T-cell (primary cell): ENCODE data around the gene SPTA1. TPM values are rescaled to one million over a fixed set of nuclear protein-coding genes. Genes with fewer than 3 reads are reported as not detected.

Experiments used
- ATAC-seq, 4 experiments: fragments of 200-7000 bp in 3 of 4; fragments of 150-1000 bp in 1 of 4; cut with Tn5 transposase; replicated peaks in 1 of 4; 1 replicate in 3 of 4; 2 replicates in 1 of 4; pipeline ENCODE4 v1.10.0; 2021; ENCODE audit warnings: moderate library complexity in 3 of 4, mild to moderate bottlenecking in 2 of 4, moderate number of reproducible peaks in 1 of 4
- CTCF ChIA-PET, 2 donors: fragments of 300-600 bp; sonication (Branson Sonifier 250); formaldehyde crosslinking; loops; one replicate each; lab custom pipeline; 2022; ENCODE audit warnings: antibody characterized with exemption in 2 of 2; lab: Charles Lee
- POLR2A ChIA-PET, 2 donors: fragments of 300-600 bp; sonication (Branson Sonifier 250); formaldehyde crosslinking; loops; one replicate each; lab custom pipeline; 2022; ENCODE audit warnings: antibody characterized with exemption in 2 of 2; lab: Charles Lee
- DNase-seq, 35 experiments: peaks; one replicate each; pipeline versions ENCODE4 v3.0.0 to v3.0.0-alpha.2; 2013 to 2023
- H3K27ac ChIP-seq: one replicate; pipeline ENCODE4 v1.5.1; 2013; ENCODE audit warnings: low read length
- H3K27me3 ChIP-seq, 2 experiments: replicated peaks in 1 of 2; 1 replicate in 1 of 2; 2 replicates in 1 of 2; pipeline versions ENCODE4 v1.6.1 to v1.7.0; 2013; ENCODE audit warnings: low read length in 1 of 2, mixed read lengths in 1 of 2; ENCODE audit not compliant: control insufficient read depth in 2 of 2, insufficient read depth in 2 of 2; ENCODE audit errors: extremely low read depth in 1 of 2
- H3K36me3 ChIP-seq, 2 donors: 1 replicate in 1 of 2; 2 replicates in 1 of 2; pipeline versions ENCODE4 v1.6.1 to v1.7.0; 2013; ENCODE audit warnings: low read length in 1 of 2; ENCODE audit not compliant: control insufficient read depth in 2 of 2, insufficient read depth in 1 of 2; ENCODE audit errors: extremely low read depth in 1 of 2
- H3K4me1 ChIP-seq, 2 experiments: 1 replicate in 1 of 2; 2 replicates in 1 of 2; pipeline versions ENCODE4 v1.6.1 to v1.7.0; 2013; ENCODE audit warnings: low read length in 2 of 2, mixed read lengths in 1 of 2; ENCODE audit not compliant: insufficient read depth in 2 of 2, control insufficient read depth in 1 of 2; ENCODE audit errors: extremely low read depth in 1 of 2
- H3K4me3 ChIP-seq, 2 donors: 1 replicate in 1 of 2; 2 replicates in 1 of 2; pipeline versions ENCODE4 v1.5.1 to v1.7.0; 2013; ENCODE audit warnings: mild to moderate bottlenecking in 2 of 2, low read length in 1 of 2, moderate library complexity in 1 of 2; ENCODE audit not compliant: control insufficient read depth in 1 of 2; ENCODE audit errors: extremely low read depth in 1 of 2
- H3K9me3 ChIP-seq: 2 replicates; pipeline ENCODE4 v1.7.0; 2013
- H3K27ac Mint-ChIP-seq, 2 donors: one replicate each; pipeline ENCODE4 v1.8.0; 2020 to 2021; ENCODE audit warnings: mild to moderate bottlenecking in 2 of 2, mixed read lengths in 2 of 2
- H3K27me3 Mint-ChIP-seq, 2 donors: one replicate each; pipeline ENCODE4 v1.8.0; 2021 to 2022; ENCODE audit warnings: mixed read lengths in 2 of 2
- H3K36me3 Mint-ChIP-seq: one replicate; pipeline ENCODE4 v1.8.0; 2021; ENCODE audit warnings: mixed read lengths
- H3K4me1 Mint-ChIP-seq, 3 donors: one replicate each; pipeline ENCODE4 v1.8.0; 2020 to 2022; ENCODE audit warnings: mixed read lengths in 3 of 3, mild to moderate bottlenecking in 1 of 3
- H3K4me3 Mint-ChIP-seq, 3 donors: one replicate each; pipeline ENCODE4 v1.8.0; 2020 to 2022; ENCODE audit warnings: mild to moderate bottlenecking in 3 of 3, mixed read lengths in 3 of 3, moderate library complexity in 3 of 3
- H3K9me3 Mint-ChIP-seq, 3 donors: one replicate each; pipeline ENCODE4 v1.8.0; 2020 to 2022; ENCODE audit warnings: mixed read lengths in 3 of 3
- whole genome bisulfite sequencing: methylation state at CpG from one replicate; pipeline ENCODE4 v1.1.5; 2013; ENCODE audit warnings: missing lambda C conversion rate; ENCODE audit not compliant: insufficient coverage; 5-methylcytosine and 5-hydroxymethylcytosine counted together
- total RNA-seq, 35 experiments: library from RNA in 6 of 35; stranded (reverse) in 6 of 35; fragments of 120-200 nt in 1 of 35; gene quantifications; one replicate each; pipeline versions ENCODE4 v1.2.1 to v1.2.4 and lab custom pipeline; 2013 to 2026

The SPTA1 gene
- total RNA-seq, 5 donors from 2014 or later (not counting 1 experiment from before 2014, with no cell fraction given): 0.03 to 0.23 (median 0.09) TPM; not detected in 2

- no peaks in the 10 kb centered on the region for H3K9me3 ChIP-seq
- no peaks in the 10 kb centered on the region for H3K36me3 ChIP-seq
- H3K4me3 Mint-ChIP-seq: no peak overlapping the region
- no CpG with 5 or more reads among the region's 1 CpG for WGBS
- no peaks in the 10 kb centered on the region for H3K36me3 Mint-ChIP-seq
- H3K27me3 ChIP-seq: no peaks in the 10 kb centered on the region
- peaks cover 1 to 7% of the 10 kb centered on the region in 2 donors for H3K27me3 Mint-ChIP-seq
- CTCF ChIA-PET: no interaction called here
- no peaks in the 10 kb centered on the region for H3K9me3 Mint-ChIP-seq
- no peaks in the 10 kb centered on the region for H3K4me1 ChIP-seq
- H3K27ac ChIP-seq: no peak overlapping the region
- ATAC-seq (no peak), DNase-seq (no peak)
- H3K4me3 ChIP-seq: no peak overlapping the region
- POLR2A ChIA-PET: no interaction called here
- peaks cover 0 to 3% (median 0%) of the 10 kb centered on the region in 3 donors for H3K4me1 Mint-ChIP-seq
- H3K27ac Mint-ChIP-seq: no peak overlapping the region
Observed at GRCh38 chr1:158607296-158607695, 79.2 kb downstream of the SPTA1 start.

DNA sequence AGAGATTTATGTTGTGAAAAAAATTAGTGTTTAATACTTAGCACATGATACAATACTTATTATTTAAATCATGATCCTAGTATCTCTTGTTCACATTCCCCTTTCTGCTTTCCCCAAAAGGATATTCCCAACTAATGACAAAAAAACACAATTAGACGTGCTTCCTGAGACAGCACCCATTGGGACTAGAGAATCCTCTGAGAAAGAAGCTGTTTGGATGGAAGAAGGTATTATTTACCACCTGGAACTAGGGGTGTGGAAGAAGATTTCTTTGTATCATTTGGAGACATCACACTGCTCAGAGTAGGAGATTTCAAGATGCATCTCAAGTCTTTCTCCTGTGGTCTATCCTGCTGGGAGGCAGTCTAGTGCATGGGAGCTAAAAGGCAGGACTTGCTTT lies 81.5 kb downstream of the SPTA1 start, which contains the start of gene OR10Z1:
TSS of gene OR10Z1 (plus strand) at position 301 of the 400 bp plus-strand sequence. CDS start 1,171 bp downstream, outside the sequence.
- Mint-ChIP-seq H3K4me1 (no peaks in the 10 kb centered on the region), H3K27ac (no peak within 1 kb of the TSS), H3K4me3 (no peak within 1 kb of the TSS), H3K9me3 (peaks cover 0 to under 1% (median 0%) of the 10 kb centered on the region in 3 donors), H3K27me3 (peaks cover 2 to 4% of the 10 kb centered on the region in 2 donors), H3K36me3 (no peaks in the 10 kb centered on the region)
- no peaks in the 10 kb centered on the region for H3K4me1 ChIP-seq
- ATAC-seq (no peak), DNase-seq (no peak)
- no peak within 1 kb of the TSS for H3K4me3 ChIP-seq
- no peak within 1 kb of the TSS for H3K27ac ChIP-seq
- no peaks in the 10 kb centered on the region for H3K36me3 ChIP-seq
- H3K27me3 ChIP-seq: no peaks in the 10 kb centered on the region
- no CpG with 5 or more reads among the region's 1 CpG for WGBS
- CTCF ChIA-PET: no interaction called here
- POLR2A ChIA-PET: no interaction called here
- no peaks in the 10 kb centered on the region for H3K9me3 ChIP-seq

GRCh38 chr1:158600735-158601134 lies 85.8 kb downstream of the SPTA1 start:
- Mint-ChIP-seq H3K27me3 (peaks cover 0 to 9% of the 10 kb centered on the region in 2 donors), H3K4me1 (no peaks in the 10 kb centered on the region)

DNA sequence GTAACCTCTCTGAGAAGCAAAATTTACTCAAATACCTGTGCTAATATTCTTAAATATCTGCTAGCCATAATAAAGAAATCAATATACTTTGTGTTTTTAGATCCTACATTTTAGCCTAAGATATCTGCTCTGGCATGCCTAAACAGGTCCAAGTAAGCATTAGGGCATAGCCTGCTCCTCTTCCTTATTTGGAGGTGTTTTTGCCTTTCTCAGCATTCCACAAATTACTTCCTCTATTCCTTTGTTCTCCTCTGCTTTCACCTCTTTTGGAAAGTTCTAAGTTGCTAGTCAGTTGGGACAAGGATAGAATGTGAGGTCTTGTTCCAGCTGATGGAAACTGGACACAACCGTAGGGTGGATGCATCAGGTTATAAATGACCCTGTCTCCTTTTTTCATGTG lies 99.6 kb downstream of the SPTA1 start:
- no CpG with 5 or more reads among the region's 1 CpG for WGBS
- H3K27me3 ChIP-seq: peaks cover 0 to 3% of the 10 kb centered on the region in 2 experiments
- no peak overlapping the region for H3K27ac ChIP-seq
- no peaks in the 10 kb centered on the region for H3K36me3 ChIP-seq
- DNase-seq (no peak), ATAC-seq (no peak)
- H3K27me3 Mint-ChIP-seq: peaks cover 10 to 13% of the 10 kb centered on the region in 2 donors
- no peaks in the 10 kb centered on the region for H3K9me3 ChIP-seq
- H3K27ac Mint-ChIP-seq: no peak overlapping the region
- no peaks in the 10 kb centered on the region for H3K4me1 ChIP-seq
- H3K4me3 ChIP-seq: no peak overlapping the region
- ChIA-PET CTCF (no interaction called here), POLR2A (no interaction called here)
- no peak overlapping the region for H3K4me3 Mint-ChIP-seq
- no peaks in the 10 kb centered on the region for H3K4me1 Mint-ChIP-seq
- H3K36me3 Mint-ChIP-seq: no peaks in the 10 kb centered on the region
- peaks cover 0 to 7% (median 5%) of the 10 kb centered on the region in 3 donors for H3K9me3 Mint-ChIP-seq

More at GRCh38 chr1:158600735-158601134, 85.8 kb downstream of the SPTA1 start:
- no CpG with 5 or more reads among the region's 2 CpGs for WGBS
- H3K27ac ChIP-seq: no peak overlapping the region
- H3K4me3 ChIP-seq: no peak overlapping the region
- H3K27ac Mint-ChIP-seq: no peak overlapping the region
- ChIA-PET POLR2A (no interaction called here), CTCF (no interaction called here)
- H3K27me3 ChIP-seq: peaks cover 0 to 10% of the 10 kb centered on the region in 2 experiments
- H3K36me3 ChIP-seq: no peaks in the 10 kb centered on the region
- peaks cover 14 to 31% (median 16%) of the 10 kb centered on the region in 3 donors for H3K9me3 Mint-ChIP-seq
- no peaks in the 10 kb centered on the region for H3K4me1 ChIP-seq
- H3K36me3 Mint-ChIP-seq: peaks cover 6% of the 10 kb centered on the region
- no peaks in the 10 kb centered on the region for H3K9me3 ChIP-seq
- ATAC-seq (no peak), DNase-seq (no peak)
- H3K4me3 Mint-ChIP-seq: no peak overlapping the region

- no peak overlapping the region for H3K4me3 ChIP-seq
- Mint-ChIP-seq H3K27ac (no peak overlapping the region), H3K4me3 (no peak overlapping the region), H3K9me3 (peaks cover 0 to 7% (median 5%) of the 10 kb centered on the region in 3 donors), H3K4me1 (no peaks in the 10 kb centered on the region), H3K36me3 (no peaks in the 10 kb centered on the region), H3K27me3 (peaks cover 12 to 16% of the 10 kb centered on the region in 2 donors)
- ChIA-PET CTCF (no interaction called here), POLR2A (no interaction called here)
- WGBS: 100% methylated on average over 1 of the region's 4 CpGs
- DNase-seq (no peak), ATAC-seq (no peak)
- no peaks in the 10 kb centered on the region for H3K36me3 ChIP-seq
- H3K4me1 ChIP-seq: no peaks in the 10 kb centered on the region
- peaks cover 0 to 3% of the 10 kb centered on the region in 2 experiments for H3K27me3 ChIP-seq
- H3K9me3 ChIP-seq: no peaks in the 10 kb centered on the region
- no peak overlapping the region for H3K27ac ChIP-seq
Observed at GRCh38 chr1:158583962-158584361, 102.6 kb downstream of the SPTA1 start.

- WGBS: no CpG with 5 or more reads among the region's 1 CpG
- ChIA-PET POLR2A (no interaction called here), CTCF (no interaction called here)
- H3K27me3 ChIP-seq: no peaks in the 10 kb centered on the region
- no peak within 1 kb of the TSS for H3K27ac ChIP-seq
- H3K36me3 Mint-ChIP-seq: no peaks in the 10 kb centered on the region
- H3K27me3 Mint-ChIP-seq: peaks cover 14 to 22% of the 10 kb centered on the region in 2 donors
- H3K4me1 ChIP-seq: no peaks in the 10 kb centered on the region
- DNase-seq: no peak
- no peaks in the 10 kb centered on the region for H3K4me1 Mint-ChIP-seq
- H3K4me3 Mint-ChIP-seq: no peak within 1 kb of the TSS
- ATAC-seq: no peak
- no peak within 1 kb of the TSS for H3K27ac Mint-ChIP-seq
- H3K9me3 ChIP-seq: no peaks in the 10 kb centered on the region
- no peaks in the 10 kb centered on the region for H3K9me3 Mint-ChIP-seq
- H3K36me3 ChIP-seq: no peaks in the 10 kb centered on the region
- H3K4me3 ChIP-seq: no peak within 1 kb of the TSS
Observed at GRCh38 chr1:158579733-158580132, 106.8 kb downstream of the SPTA1 start, which contains the start of gene OR10X1. Gene OR10X1, minus strand, starts transcription at chr1:158579899. Its CDS starts 0 bp downstream, at chr1:158579899.
